Measurements from ENCODE around the gene KLHL6. TPM values are rescaled to one million over a fixed set of nuclear protein-coding genes. Genes with fewer than 3 reads are reported as not detected.

Gene KLHL6
- polyA plus RNA-seq, 1 experiment = not detected

DNA sequence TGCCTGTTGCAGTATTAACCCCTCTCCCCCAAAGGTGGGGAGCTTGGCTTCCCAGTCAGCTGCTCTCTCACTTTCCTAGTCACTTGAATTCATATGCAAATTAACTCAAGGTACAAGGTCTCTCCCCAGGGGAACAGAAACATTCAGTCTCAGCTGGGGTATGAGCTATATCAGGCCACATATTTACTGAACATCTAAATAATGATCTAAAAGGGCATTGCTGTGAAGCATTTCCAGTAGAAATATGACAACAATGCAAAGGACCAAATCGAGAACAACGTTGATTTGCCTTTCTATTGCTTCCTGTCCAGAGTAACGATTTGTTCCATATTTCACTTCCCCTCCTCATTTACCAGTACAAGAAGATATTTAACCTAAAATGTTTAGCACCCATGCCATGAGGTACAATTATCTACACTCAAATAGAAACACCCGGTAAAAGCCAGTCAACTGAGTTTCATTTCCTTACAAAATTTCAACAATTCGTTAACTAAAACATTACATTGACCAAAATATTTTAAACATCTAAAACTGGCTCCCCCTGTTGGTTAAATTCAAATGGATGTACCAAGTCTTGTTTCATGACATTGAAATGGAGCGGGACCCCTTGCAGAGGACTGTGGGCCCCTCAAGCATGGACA, 36.5 kb upstream of the KLHL6 start:
- H3K27ac ChIP-seq (ENCODE audit: low read depth, low read length) = no peak overlapping the region
- POLR2A ChIA-PET = interaction anchor here (0.6 kb wide), 1 partner anchor 125 kb away, joined by 3 read pairs; no protein-coding TSS in a partner anchor
- H3K4me3 ChIP-seq (ENCODE audit: low read depth, low read length) = no peak overlapping the region
- DNase-seq (ENCODE audit: low read depth, low spot score) = no peak
- TF ChIP-seq, protein P1, sequence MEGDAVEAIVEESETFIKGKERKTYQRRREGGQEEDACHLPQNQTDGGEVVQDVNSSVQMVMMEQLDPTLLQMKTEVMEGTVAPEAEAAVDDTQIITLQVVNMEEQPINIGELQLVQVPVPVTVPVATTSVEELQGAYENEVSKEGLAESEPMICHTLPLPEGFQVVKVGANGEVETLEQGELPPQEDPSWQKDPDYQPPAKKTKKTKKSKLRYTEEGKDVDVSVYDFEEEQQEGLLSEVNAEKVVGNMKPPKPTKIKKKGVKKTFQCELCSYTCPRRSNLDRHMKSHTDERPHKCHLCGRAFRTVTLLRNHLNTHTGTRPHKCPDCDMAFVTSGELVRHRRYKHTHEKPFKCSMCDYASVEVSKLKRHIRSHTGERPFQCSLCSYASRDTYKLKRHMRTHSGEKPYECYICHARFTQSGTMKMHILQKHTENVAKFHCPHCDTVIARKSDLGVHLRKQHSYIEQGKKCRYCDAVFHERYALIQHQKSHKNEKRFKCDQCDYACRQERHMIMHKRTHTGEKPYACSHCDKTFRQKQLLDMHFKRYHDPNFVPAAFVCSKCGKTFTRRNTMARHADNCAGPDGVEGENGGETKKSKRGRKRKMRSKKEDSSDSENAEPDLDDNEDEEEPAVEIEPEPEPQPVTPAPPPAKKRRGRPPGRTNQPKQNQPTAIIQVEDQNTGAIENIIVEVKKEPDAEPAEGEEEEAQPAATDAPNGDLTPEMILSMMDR (IDR thresholded peaks at IDR 0.05; ENCODE audit: low read depth, low read length) = peak; percentile 16; the same call in 1 of the 2 replicates
- H3K9me3 ChIP-seq (ENCODE audit: control insufficient read depth, insufficient read depth, low read length) = no peaks in the 10 kb centered on the region
- CTCF ChIA-PET = no interaction called here
- peaks cover 11% of the 10 kb centered on the region for H3K27me3 ChIP-seq (ENCODE audit: control insufficient read depth, insufficient read depth, low read length)

DNA sequence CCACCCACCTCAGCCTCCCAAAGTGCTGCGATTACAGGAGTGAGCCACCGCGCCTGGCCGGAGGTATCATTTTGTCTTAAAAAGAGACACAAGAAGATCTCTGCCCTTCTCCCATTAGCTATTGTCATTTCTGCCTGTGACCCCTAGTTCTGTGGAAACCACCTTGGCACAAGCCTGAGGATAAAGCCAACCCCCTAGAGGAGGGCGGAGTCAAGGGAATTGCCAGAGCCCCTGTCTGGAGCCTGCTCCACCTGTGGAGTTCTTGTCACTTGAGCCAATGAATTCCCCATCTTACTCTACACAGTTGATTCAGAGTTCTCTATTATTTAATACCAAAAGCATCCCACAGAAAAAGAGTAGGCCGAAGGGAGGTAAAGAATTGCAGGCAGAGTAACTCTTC, 34.9 kb upstream of the KLHL6 start:
- ChIA-PET POLR2A (no interaction called here), CTCF (no interaction called here)
- H3K27ac ChIP-seq (ENCODE audit: low read depth, low read length) = no peak overlapping the region
- no peak for DNase-seq (ENCODE audit: low read depth, low spot score)
- TF ChIP-seq, protein P1 (IDR thresholded peaks at IDR 0.05; ENCODE audit: low read depth, low read length) = no peak
- peaks cover 14% of the 10 kb centered on the region for H3K27me3 ChIP-seq (ENCODE audit: control insufficient read depth, insufficient read depth, low read length)
- H3K4me3 ChIP-seq (ENCODE audit: low read depth, low read length) = no peak overlapping the region
- H3K9me3 ChIP-seq (ENCODE audit: control insufficient read depth, insufficient read depth, low read length) = no peaks in the 10 kb centered on the region

DNA sequence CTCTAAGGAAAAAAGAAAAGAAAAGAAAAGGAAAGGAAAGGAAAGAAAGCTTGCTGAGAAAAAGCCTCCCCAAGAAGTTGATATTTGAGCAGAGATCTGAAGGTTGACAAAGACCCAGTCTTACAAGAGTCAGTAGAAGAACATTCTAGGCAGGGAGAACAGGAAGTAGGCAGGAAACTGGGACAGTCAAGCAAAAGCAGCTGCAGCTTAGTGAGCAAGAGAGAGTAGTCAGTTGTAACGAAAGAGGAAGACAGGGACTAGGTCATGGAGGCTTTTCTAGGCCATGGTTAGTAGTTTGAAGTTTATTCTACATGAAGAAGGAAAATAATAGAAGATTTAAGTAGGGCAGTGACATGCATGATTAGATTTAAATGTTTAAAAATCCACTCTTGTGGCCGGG, 31.8 kb upstream of the KLHL6 start:
- ChIA-PET POLR2A (no interaction called here), CTCF (no interaction called here)
- Histone ChIP-seq H3K27me3 (ENCODE audit: control insufficient read depth, insufficient read depth, low read length) (peaks cover 14% of the 10 kb centered on the region), H3K4me3 (ENCODE audit: low read depth, low read length) (no peak overlapping the region), H3K27ac (ENCODE audit: low read depth, low read length) (no peak overlapping the region), H3K9me3 (ENCODE audit: control insufficient read depth, insufficient read depth, low read length) (no peaks in the 10 kb centered on the region)
- no peak for DNase-seq (ENCODE audit: low read depth, low spot score)
- TF ChIP-seq, protein P1 (IDR thresholded peaks at IDR 0.05; ENCODE audit: low read depth, low read length) = no peak

DNA sequence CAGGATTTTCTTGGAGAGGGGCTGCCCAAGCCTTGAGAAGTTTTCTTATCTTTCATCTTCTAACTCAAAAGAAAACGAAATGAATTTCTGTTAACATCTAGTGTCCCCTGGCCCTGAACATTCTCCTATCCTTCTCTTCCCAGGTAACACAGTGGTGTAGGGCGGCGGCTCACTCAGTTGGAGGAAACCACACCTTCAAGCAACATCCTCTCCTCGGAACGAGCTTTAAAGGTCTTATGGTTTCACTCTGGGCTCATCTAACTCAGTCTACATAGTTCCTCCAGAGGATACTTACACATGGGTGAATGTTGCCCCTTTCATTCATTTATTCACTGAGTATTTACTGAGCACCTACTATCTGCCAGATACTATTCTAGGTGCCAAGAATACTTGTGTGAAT, 31.0 kb upstream of the KLHL6 start:
- TF ChIP-seq, protein P1 (IDR thresholded peaks at IDR 0.05; ENCODE audit: low read depth, low read length) = no peak
- CTCF ChIA-PET = no interaction called here

DNA sequence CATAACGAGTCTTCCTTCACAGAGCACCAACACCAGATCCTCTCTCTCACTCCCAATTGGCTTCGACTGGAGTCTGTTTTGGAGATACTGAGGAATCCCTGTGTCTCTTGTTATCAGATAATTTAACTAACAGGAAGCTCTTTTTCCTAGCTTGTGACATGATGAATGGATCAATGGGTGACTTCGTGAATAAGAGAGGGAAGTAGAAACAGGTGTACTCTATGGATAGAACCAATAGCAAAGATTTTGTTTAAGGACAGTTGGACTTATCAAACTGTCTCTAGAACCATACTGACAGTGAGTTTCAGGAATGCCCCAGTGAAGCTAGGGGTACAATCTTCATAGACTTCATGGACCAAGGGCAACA, 29.4 kb upstream of the KLHL6 start:
- POLR2A ChIA-PET = interaction anchor here (0.6 kb wide), 1 partner anchor 9 kb away, joined by 4 read pairs; no protein-coding TSS in a partner anchor
- CTCF ChIA-PET = interaction anchor here (0.7 to 1.4 kb wide), 2 partner anchors 105 to 182 kb away, joined by 3 read pairs; no protein-coding TSS in a partner anchor
- Histone ChIP-seq H3K27ac (ENCODE audit: low read depth, low read length) (no peak overlapping the region), H3K27me3 (ENCODE audit: control insufficient read depth, insufficient read depth, low read length) (peaks cover 16% of the 10 kb centered on the region), H3K9me3 (ENCODE audit: control insufficient read depth, insufficient read depth, low read length) (no peaks in the 10 kb centered on the region), H3K4me3 (ENCODE audit: low read depth, low read length) (no peak overlapping the region)
- TF ChIP-seq, protein P1 (IDR thresholded peaks at IDR 0.05; ENCODE audit: low read depth, low read length) = no peak
- no peak for DNase-seq (ENCODE audit: low read depth, low spot score)

More for the DNA sequence above, 31.0 kb upstream of the KLHL6 start:
- POLR2A ChIA-PET = no interaction called here
- Histone ChIP-seq H3K27me3 (ENCODE audit: control insufficient read depth, insufficient read depth, low read length) (peaks cover 10% of the 10 kb centered on the region), H3K27ac (ENCODE audit: low read depth, low read length) (no peak overlapping the region), H3K9me3 (ENCODE audit: control insufficient read depth, insufficient read depth, low read length) (no peaks in the 10 kb centered on the region), H3K4me3 (ENCODE audit: low read depth, low read length) (no peak overlapping the region)
- no peak for DNase-seq (ENCODE audit: low read depth, low spot score)
